ENCODE data around the gene RCAN3.

Gene RCAN3

DNA sequence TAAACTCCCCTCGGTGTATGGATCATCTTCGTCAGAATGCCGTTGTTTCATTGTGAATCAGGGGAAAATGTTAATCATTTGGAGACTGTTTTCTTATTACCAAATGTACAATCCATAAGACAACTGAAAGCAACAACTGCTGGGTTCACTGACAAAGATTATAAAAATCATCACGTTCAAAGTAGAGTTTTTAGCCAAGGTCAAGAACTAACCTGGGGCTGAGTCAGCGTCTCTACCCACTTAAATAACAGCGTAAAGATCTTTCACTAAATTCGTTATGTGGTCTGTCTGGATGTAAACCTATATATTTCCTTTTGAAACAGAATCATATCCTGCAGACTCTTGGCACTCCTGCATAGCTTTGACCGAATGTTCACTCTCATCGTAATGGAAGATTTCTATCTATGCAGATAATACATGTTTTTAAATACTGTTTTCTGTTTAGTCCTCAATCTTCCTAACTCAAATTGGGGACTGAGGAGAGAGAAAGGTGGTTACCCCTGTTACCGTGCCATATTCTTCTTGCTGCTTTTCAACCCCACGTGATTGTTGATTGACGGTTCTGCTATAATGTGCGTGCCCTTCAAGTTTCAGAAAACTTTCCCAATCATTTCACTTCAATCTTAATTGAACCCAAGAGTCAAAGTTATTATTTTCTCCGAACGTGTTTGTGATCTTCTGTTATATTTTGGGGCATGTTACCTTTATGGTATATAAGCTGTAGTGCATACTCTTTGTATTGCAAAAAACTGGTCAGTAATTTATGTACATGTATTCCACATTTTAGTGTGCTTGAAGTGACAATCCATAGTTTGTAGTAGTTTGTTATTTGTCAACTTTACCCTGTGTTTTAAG lies 37.6 kb downstream of the RCAN3 start:
- Histone ChIP-seq H3F3A (ENCODE audit: insufficient read depth, low read length) (no peaks in the 10 kb centered on the region), H3K9ac (ENCODE audit: low read length) (no peak overlapping the region), H3K4me2 (ENCODE audit: low read depth, low read length) (no peak overlapping the region; the same call in 1 of the 2 replicates), H3K4me1 (ENCODE audit: low read length) (peaks cover 11% of the 10 kb centered on the region; the same call in 1 of the 2 replicates), H3K9me3 (replicated peaks; ENCODE audit: insufficient read depth, low read length) (no peaks in the 10 kb centered on the region), H4K20me1 (ENCODE audit: insufficient read depth, low read length) (no peaks in the 10 kb centered on the region), H3K79me2 (ENCODE audit: low read length) (no peaks in the 10 kb centered on the region), H2AFZ (ENCODE audit: low read length) (no peak overlapping the region), H3K27ac (ENCODE audit: low read length) (no peak overlapping the region), H3K4me3 (ENCODE audit: low read length) (no peak overlapping the region), H3K27me3 (replicated peaks; ENCODE audit: insufficient read depth, low read length) (no peaks in the 10 kb centered on the region), H3K36me3 (replicated peaks; ENCODE audit: insufficient read depth, low read length) (no peaks in the 10 kb centered on the region), H3K9me2 (replicated peaks; ENCODE audit: insufficient read depth, low read length) (no peaks in the 10 kb centered on the region)
- TF ChIP-seq EZH2 (optimal IDR thresholded peaks at IDR 0.05; ENCODE audit: low read depth, low read length) (no peak), EZH2phosphoT487 (IDR thresholded peaks at IDR 0.05; ENCODE audit: low read length) (no peak)
- TF ChIP-seq, protein P1, sequence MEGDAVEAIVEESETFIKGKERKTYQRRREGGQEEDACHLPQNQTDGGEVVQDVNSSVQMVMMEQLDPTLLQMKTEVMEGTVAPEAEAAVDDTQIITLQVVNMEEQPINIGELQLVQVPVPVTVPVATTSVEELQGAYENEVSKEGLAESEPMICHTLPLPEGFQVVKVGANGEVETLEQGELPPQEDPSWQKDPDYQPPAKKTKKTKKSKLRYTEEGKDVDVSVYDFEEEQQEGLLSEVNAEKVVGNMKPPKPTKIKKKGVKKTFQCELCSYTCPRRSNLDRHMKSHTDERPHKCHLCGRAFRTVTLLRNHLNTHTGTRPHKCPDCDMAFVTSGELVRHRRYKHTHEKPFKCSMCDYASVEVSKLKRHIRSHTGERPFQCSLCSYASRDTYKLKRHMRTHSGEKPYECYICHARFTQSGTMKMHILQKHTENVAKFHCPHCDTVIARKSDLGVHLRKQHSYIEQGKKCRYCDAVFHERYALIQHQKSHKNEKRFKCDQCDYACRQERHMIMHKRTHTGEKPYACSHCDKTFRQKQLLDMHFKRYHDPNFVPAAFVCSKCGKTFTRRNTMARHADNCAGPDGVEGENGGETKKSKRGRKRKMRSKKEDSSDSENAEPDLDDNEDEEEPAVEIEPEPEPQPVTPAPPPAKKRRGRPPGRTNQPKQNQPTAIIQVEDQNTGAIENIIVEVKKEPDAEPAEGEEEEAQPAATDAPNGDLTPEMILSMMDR (IDR thresholded peaks at IDR 0.05; ENCODE audit: low read length): no peak
- DNase-seq: no peak

DNA sequence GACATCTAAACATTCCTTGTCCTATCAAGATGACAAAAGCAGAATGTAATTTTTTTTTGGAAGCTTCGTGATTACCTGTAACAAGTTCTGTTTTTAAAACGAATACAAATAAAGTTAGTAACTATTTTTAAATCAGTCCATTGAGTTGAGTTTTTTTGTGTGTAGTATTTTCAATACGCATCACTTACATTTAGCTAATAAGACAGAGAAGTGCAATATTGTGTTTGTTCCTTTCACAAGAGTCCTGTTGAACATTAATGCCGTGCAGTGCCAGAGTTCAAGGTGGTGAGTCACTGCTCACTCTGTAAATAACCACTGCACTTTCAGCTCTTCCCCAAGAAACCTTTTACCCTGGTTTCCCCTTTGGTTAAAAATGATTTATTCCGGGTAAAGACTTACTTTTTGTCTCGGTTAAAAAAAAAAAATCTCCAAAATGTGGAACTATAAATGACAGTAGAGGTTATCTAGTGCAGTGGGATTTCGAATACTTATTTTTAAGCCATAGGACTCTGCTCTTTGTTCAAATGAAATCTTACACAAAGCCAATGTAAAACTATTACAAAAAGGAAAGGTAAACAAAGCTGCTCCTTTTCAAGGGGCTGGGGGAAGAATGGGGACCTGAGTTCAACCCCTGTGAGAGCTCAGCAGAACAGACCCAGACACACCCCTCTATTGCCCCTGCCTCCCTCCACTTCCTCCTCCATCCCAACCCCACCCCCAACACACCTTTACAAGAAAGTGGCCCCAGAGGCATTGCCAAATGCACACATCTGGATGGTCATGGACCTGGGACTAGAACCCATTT lies 38.5 kb downstream of the RCAN3 start:
- Histone ChIP-seq H3K27ac (ENCODE audit: low read length) (no peak overlapping the region), H3K27me3 (replicated peaks; ENCODE audit: insufficient read depth, low read length) (no peaks in the 10 kb centered on the region), H3K4me3 (ENCODE audit: low read length) (no peak overlapping the region), H3K36me3 (replicated peaks; ENCODE audit: insufficient read depth, low read length) (no peaks in the 10 kb centered on the region), H3K9me3 (replicated peaks; ENCODE audit: insufficient read depth, low read length) (no peaks in the 10 kb centered on the region), H3F3A (ENCODE audit: insufficient read depth, low read length) (no peaks in the 10 kb centered on the region), H3K79me2 (ENCODE audit: low read length) (no peaks in the 10 kb centered on the region), H2AFZ (ENCODE audit: low read length) (no peak overlapping the region), H3K4me2 (ENCODE audit: low read depth, low read length) (peak overlapping the region; percentile 14; the same call in 1 of the 2 replicates), H3K4me1 (ENCODE audit: low read length) (peaks cover 11% of the 10 kb centered on the region; the same call in 1 of the 2 replicates), H3K9me2 (replicated peaks; ENCODE audit: insufficient read depth, low read length) (no peaks in the 10 kb centered on the region), H3K9ac (ENCODE audit: low read length) (no peak overlapping the region), H4K20me1 (ENCODE audit: insufficient read depth, low read length) (no peaks in the 10 kb centered on the region)
- peak; percentile 16 for DNase-seq
- TF ChIP-seq EZH2phosphoT487 (IDR thresholded peaks at IDR 0.05; ENCODE audit: low read length) (no peak), EZH2 (optimal IDR thresholded peaks at IDR 0.05; ENCODE audit: low read depth, low read length) (no peak)
- TF ChIP-seq, protein P1 (IDR thresholded peaks at IDR 0.05; ENCODE audit: low read length): no peak

DNA sequence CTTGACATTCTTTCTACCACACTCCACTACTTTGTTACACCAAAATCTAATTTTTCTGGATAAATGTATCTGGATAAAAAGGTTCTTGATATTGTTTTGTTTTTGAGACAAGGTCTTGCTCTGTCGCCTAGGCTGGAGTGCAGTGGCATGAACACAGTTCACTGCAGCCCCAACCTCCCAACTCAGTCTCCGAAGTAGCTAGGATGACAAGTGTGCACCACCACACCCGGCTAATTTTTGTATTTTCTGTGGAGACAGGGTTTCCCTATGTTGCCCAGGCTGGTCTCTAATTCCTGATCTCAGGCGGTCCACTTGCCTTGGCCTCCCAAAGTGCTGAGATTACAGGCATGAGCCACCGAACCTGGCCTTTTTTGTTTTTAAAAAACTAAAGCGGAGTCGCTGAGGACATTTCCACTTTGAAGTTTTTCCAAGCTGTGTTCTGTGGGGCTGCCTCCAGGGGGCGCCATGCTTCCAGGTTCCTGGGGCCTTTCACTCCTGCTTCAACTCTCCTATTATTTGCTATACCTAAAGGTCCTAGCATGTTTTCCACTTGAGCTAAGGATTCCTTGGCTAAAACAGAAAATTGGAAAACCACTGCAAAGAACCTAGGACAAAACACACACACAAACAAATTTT lies 39.2 kb downstream of the RCAN3 start:
- H3K9ac ChIP-seq (ENCODE audit: low read length): no peak overlapping the region
- H3K36me3 ChIP-seq (replicated peaks; ENCODE audit: insufficient read depth, low read length): no peaks in the 10 kb centered on the region
- no peaks in the 10 kb centered on the region for H4K20me1 ChIP-seq (ENCODE audit: insufficient read depth, low read length)
- H3K27me3 ChIP-seq (replicated peaks; ENCODE audit: insufficient read depth, low read length): no peaks in the 10 kb centered on the region
- no peak for TF ChIP-seq EZH2 (optimal IDR thresholded peaks at IDR 0.05; ENCODE audit: low read depth, low read length)
- TF ChIP-seq, protein P1 (IDR thresholded peaks at IDR 0.05; ENCODE audit: low read length): peak; percentile 68
- H3K79me2 ChIP-seq (ENCODE audit: low read length): no peaks in the 10 kb centered on the region
- no peak overlapping the region for H3K27ac ChIP-seq (ENCODE audit: low read length)
- no peaks in the 10 kb centered on the region for H3K9me3 ChIP-seq (replicated peaks; ENCODE audit: insufficient read depth, low read length)
- H3K4me1 ChIP-seq (ENCODE audit: low read length): peaks cover 11% of the 10 kb centered on the region; the same call in 1 of the 2 replicates
- no peaks in the 10 kb centered on the region for H3F3A ChIP-seq (ENCODE audit: insufficient read depth, low read length)
- no peak overlapping the region for H2AFZ ChIP-seq (ENCODE audit: low read length)
- no peaks in the 10 kb centered on the region for H3K9me2 ChIP-seq (replicated peaks; ENCODE audit: insufficient read depth, low read length)
- no peak overlapping the region for H3K4me3 ChIP-seq (ENCODE audit: low read length)
- no peak overlapping the region for H3K4me2 ChIP-seq (ENCODE audit: low read depth, low read length)
- no peak for DNase-seq

All from MM.1S (cell line).